Large intestine (tissue), 3 donors: ENCODE measurements around the gene HOXA4. TPM values are rescaled to one million over a fixed set of nuclear protein-coding genes. Genes with fewer than 3 reads are reported as not detected.

ENCODE experiments used
- DNase-seq, 2 donors: peaks; one replicate each; pipeline versions ENCODE4 v3.0.0 to v3.0.0-alpha.2; 2013
- H3K27ac ChIP-seq: one replicate; pipeline ENCODE4 v1.5.1; 2013; ENCODE audit warnings: low read length
- H3K27me3 ChIP-seq: 2 replicates; pipeline ENCODE4 v1.6.1; 2013; ENCODE audit warnings: low read length; ENCODE audit not compliant: control insufficient read depth, insufficient read depth
- H3K36me3 ChIP-seq: 2 replicates; pipeline ENCODE4 v1.6.1; 2013; ENCODE audit warnings: low read length; ENCODE audit not compliant: control insufficient read depth, insufficient read depth
- H3K4me1 ChIP-seq: one replicate; pipeline ENCODE4 v1.6.1; 2013; ENCODE audit warnings: low read length; ENCODE audit not compliant: control insufficient read depth, insufficient read depth
- H3K4me3 ChIP-seq: one replicate; pipeline ENCODE4 v1.5.1; 2013; ENCODE audit warnings: low read length
- H3K9me3 ChIP-seq: one replicate; pipeline ENCODE4 v1.6.1; 2013; ENCODE audit warnings: mild to moderate bottlenecking, low read depth, low read length, moderate library complexity; ENCODE audit not compliant: control insufficient read depth
- WGBS: methylation state at CpG from one replicate; pipeline ENCODE4 v1.1.5; 2013; ENCODE audit warnings: low lambda C conversion rate; ENCODE audit not compliant: insufficient coverage; 5-methylcytosine and 5-hydroxymethylcytosine counted together
- polyA plus RNA-seq: library from polyadenylated mRNA; unstranded; fragments of 120-200 nt; gene quantifications from one replicate; pipeline ENCODE4 v1.2.1, GENCODE V29; 2013

HOXA4 gene
- polyA plus RNA-seq, 1 donor = 19.7 TPM

GRCh38 chr7:27095897-27096767 lies 34.4 kb downstream of the HOXA4 start, which contains the start of gene HOXA1:
Gene HOXA1 (minus strand): TSS chr7:27096000. CDS start chr7:27095912, 88 bp downstream.
- WGBS = no CpG with 5 or more reads among the region's 68 CpGs
- peaks cover 14% of the 10 kb centered on the region for H3K4me1 ChIP-seq
- peak within 1 kb of the TSS; percentile 80 for H3K27ac ChIP-seq
- peaks cover 2% of the 10 kb centered on the region for H3K9me3 ChIP-seq
- H3K4me3 ChIP-seq = peak within 1 kb of the TSS; percentile 88
- peaks cover 6% of the 10 kb centered on the region for H3K36me3 ChIP-seq
- peaks cover 41% of the 10 kb centered on the region for H3K27me3 ChIP-seq
- peak; percentile 82 to 86 for DNase-seq

GRCh38 chr7:27095050-27095896 lies 35.3 kb downstream of the HOXA4 start:
- Histone ChIP-seq H3K4me1 (peaks cover 14% of the 10 kb centered on the region), H3K4me3 (peak overlapping the region; percentile 88), H3K27ac (no peak overlapping the region), H3K36me3 (no peaks in the 10 kb centered on the region), H3K27me3 (peaks cover 39% of the 10 kb centered on the region), H3K9me3 (peaks cover 2% of the 10 kb centered on the region)
- peak in 1 of 2 donors; percentile 26 for DNase-seq
- no CpG with 5 or more reads among the region's 33 CpGs for WGBS

DNA sequence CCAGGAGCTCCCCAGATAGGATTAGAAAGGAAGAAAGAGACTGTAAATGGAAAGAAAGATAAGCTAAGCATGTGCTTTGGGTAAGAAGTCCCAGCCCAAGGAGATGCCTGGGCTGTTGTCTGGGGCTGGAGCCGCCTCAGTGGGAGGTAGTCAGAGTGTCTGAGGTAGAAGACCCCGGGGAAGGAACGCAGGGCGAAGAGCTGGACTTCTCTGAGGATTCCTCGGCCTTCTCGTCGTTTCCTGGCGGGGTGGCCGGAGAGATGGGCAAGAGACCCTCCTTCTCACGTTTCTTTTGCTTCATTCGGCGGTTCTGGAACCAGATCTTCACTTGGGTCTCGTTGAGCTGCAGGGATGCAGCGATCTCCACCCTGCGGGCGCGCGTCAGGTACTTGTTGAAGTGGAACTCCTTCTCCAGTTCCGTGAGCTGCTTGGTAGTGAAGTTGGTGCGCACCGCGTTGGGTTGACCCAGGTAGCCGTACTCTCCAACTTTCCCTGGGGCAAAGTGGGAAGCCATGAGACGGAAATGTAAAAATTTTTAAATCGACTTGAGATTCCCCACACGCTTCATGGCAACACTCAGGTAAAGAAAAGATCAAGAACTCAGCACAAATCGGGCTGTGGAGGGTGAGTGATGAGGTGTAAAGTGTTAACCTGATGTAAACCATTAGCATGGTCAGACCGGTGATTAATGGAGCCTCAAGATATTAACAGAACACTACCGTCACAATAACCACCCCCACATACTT lies 36.1 kb downstream of the HOXA4 start:
- Histone ChIP-seq H3K27ac (no peak overlapping the region), H3K4me1 (peaks cover 14% of the 10 kb centered on the region), H3K9me3 (peaks cover 2% of the 10 kb centered on the region), H3K27me3 (peaks cover 39% of the 10 kb centered on the region), H3K4me3 (no peak overlapping the region), H3K36me3 (no peaks in the 10 kb centered on the region)
- DNase-seq = no peak
- WGBS = 80% methylated on average over 1 of the region's 29 CpGs

- no CpG with 5 or more reads among the region's 6 CpGs for WGBS
- Histone ChIP-seq H3K4me1 (peaks cover 11% of the 10 kb centered on the region), H3K27ac (no peak overlapping the region), H3K27me3 (peaks cover 40% of the 10 kb centered on the region), H3K36me3 (no peaks in the 10 kb centered on the region), H3K9me3 (peaks cover 1% of the 10 kb centered on the region), H3K4me3 (no peak overlapping the region)
- no peak for DNase-seq
These were observed 37.2 kb downstream of the HOXA4 start for GRCh38 chr7:27093184-27093895.

DNA sequence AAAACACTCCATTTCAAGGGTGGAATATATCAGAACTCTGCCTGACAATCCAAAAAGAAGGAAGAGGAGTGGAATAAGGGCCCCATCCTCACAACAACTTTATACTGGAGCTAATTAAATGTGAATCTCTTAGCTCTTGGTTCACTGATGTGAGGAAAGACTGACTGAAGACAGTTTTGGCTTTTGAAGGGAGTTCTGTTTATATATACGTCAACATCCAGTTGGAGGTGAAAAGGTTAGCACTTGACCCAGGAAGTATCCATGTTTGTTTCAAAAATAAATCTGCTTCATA lies 37.8 kb downstream of the HOXA4 start:
- H3K27me3 ChIP-seq = peaks cover 41% of the 10 kb centered on the region
- no CpG with 5 or more reads among the region's 1 CpG for WGBS

DNA sequence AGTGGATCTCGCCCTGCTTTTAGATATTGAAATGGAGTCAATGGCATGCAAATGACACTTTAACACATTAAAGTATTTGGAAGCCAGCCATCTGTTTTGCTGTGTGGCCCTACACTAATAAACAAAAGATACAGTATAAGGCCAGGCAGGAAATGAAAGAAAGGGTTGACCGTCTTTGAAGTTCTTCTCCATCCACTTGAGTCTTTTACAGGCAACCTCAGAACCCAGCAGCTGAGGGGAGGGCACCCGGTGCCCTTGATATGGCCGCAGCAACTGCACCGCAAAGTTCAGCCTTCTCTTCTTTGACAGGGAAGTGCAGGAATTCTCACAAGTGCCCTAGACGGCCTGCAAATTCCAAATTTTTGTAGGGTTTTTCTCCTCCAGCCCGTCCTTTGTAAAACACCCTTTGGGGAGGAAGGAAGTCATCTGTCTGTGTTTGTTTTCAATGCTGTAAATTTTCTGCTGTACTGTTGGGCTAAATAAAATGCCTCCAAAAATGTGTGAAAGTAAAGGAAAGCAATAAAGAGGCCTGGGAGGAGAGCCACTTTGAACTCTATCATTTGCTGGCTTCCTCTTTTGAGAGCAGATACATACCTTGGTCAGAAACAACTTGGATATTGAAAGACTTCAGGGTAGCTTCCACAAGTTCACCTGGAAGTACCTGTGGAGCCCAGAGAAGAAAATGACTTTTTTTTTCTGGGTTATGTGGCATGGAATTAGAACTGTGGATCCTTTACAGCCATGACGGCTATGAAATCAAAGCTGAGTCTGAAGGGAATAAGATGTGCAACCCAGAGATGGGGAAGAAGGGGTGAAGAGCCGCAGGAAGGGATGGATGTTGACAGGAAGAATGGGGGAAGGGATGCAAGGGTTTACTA lies 38.4 kb downstream of the HOXA4 start:
- H3K4me1 ChIP-seq = peaks cover 2% of the 10 kb centered on the region
- H3K4me3 ChIP-seq = no peak overlapping the region
- peaks cover 41% of the 10 kb centered on the region for H3K27me3 ChIP-seq
- H3K27ac ChIP-seq = no peak overlapping the region
- no peak for DNase-seq
- H3K9me3 ChIP-seq = peaks cover 9% of the 10 kb centered on the region
- WGBS = 82% methylated on average over 2 of the region's 9 CpGs
- H3K36me3 ChIP-seq = no peaks in the 10 kb centered on the region

More for the DNA sequence above, 37.8 kb downstream of the HOXA4 start:
- peaks cover 6% of the 10 kb centered on the region for H3K4me1 ChIP-seq
- no peak overlapping the region for H3K4me3 ChIP-seq
- peaks cover 7% of the 10 kb centered on the region for H3K9me3 ChIP-seq
- no peaks in the 10 kb centered on the region for H3K36me3 ChIP-seq
- no peak overlapping the region for H3K27ac ChIP-seq
- DNase-seq = no peak

DNA sequence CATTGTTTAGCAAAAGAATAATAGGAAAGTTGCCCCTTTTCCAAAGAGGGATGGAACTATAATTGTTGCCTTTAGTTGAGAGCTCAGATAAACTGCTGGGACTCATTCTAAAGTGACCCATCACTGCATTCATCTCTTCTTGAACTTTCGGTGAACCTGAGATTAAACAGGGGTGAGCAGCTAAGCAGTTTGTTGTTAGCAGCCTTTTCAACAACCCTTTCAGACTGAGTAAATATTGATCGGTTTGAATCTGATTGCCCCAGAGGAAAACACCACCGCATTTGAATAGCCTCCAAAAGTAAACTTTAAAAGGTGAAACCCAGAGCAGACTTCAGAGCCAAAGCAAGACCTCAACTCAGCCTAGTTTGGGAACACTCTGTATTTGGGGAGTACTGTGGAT lies 39.5 kb downstream of the HOXA4 start:
- no peak overlapping the region for H3K27ac ChIP-seq
- no peaks in the 10 kb centered on the region for H3K4me1 ChIP-seq
- H3K4me3 ChIP-seq = no peak overlapping the region
- DNase-seq = no peak
- WGBS = no CpG with 5 or more reads among the region's 3 CpGs
- no peaks in the 10 kb centered on the region for H3K36me3 ChIP-seq
- peaks cover 38% of the 10 kb centered on the region for H3K27me3 ChIP-seq
- peaks cover 9% of the 10 kb centered on the region for H3K9me3 ChIP-seq

- Histone ChIP-seq H3K9me3 (peaks cover 9% of the 10 kb centered on the region), H3K36me3 (no peaks in the 10 kb centered on the region), H3K27me3 (peaks cover 24% of the 10 kb centered on the region), H3K27ac (no peak overlapping the region), H3K4me1 (no peaks in the 10 kb centered on the region), H3K4me3 (no peak overlapping the region)
- DNase-seq = no peak
- WGBS = 75% methylated on average over 15 of the region's 68 CpGs
These were observed 42.3 kb downstream of the HOXA4 start for GRCh38 chr7:27088002-27088922.
